GM23338 (cell line): ENCODE results near the gene CPSF7. TPM values are rescaled to one million over a fixed set of nuclear protein-coding genes. Genes with fewer than 3 reads are reported as not detected.
A peak's percentile ranks its signal among the peaks of the same experiment; 100 is the strongest.

Source experiments
- ATAC-seq: fragments of 200-7000 bp; cut with Tn5 transposase; 3 replicates; pipeline ENCODE4 v1.9.1; 2020
- DNase-seq: peaks from one replicate; pipeline ENCODE4 v3.0.0-alpha.2; 2015; ENCODE audit warnings: low spot score
- H2AFZ ChIP-seq: fragments of 200-600 bp; sonication (generic); 2 replicates; pipeline ENCODE4 v1.8.0; 2016; ENCODE audit warnings: antibody characterized with exemption, mild to moderate bottlenecking, moderate library complexity
- H3F3A ChIP-seq: fragments of 200-600 bp; sonication (generic); replicated peaks from 2 replicates; pipeline ENCODE4 v1.8.0; 2017; ENCODE audit warnings: antibody characterized with exemption, mixed run types, low read depth
- H3K27ac ChIP-seq: fragments of 200-600 bp; sonication (generic); 2 replicates; pipeline ENCODE4 v1.6.1; 2016; ENCODE audit warnings: low read depth
- H3K27me3 ChIP-seq: fragments of 200-600 bp; sonication (generic); 2 replicates; pipeline ENCODE4 v1.8.0; 2016; ENCODE audit warnings: mild to moderate bottlenecking, mixed run types, moderate library complexity; ENCODE audit not compliant: insufficient read depth
- H3K36me3 ChIP-seq: fragments of 200-600 bp; sonication (generic); 2 replicates; pipeline ENCODE4 v1.8.0; 2016; ENCODE audit warnings: mild to moderate bottlenecking; ENCODE audit not compliant: insufficient read depth
- H3K4me1 ChIP-seq: fragments of 200-600 bp; sonication (generic); 2 replicates; pipeline ENCODE4 v1.8.0; 2016; ENCODE audit warnings: mild to moderate bottlenecking, moderate library complexity; ENCODE audit not compliant: insufficient read depth
- H3K4me2 ChIP-seq: fragments of 200-600 bp; sonication (generic); 2 replicates; pipeline ENCODE4 v1.7.1; 2017; ENCODE audit warnings: mixed run types
- H3K4me3 ChIP-seq: fragments of 200-600 bp; sonication (generic); 2 replicates; pipeline ENCODE4 v1.6.1; 2016; ENCODE audit warnings: mixed run types
- H3K79me2 ChIP-seq: fragments of 200-600 bp; sonication (generic); replicated peaks from 2 replicates; pipeline ENCODE4 v1.8.0; 2017; ENCODE audit warnings: mild to moderate bottlenecking; ENCODE audit not compliant: insufficient read depth
- H3K9me2 ChIP-seq: fragments of 200-600 bp; sonication (generic); 2 replicates; pipeline ENCODE4 v1.8.0; 2017; ENCODE audit not compliant: insufficient read depth
- H4K20me1 ChIP-seq: fragments of 200-600 bp; sonication (generic); replicated peaks from 2 replicates; pipeline ENCODE4 v1.8.0; 2017; ENCODE audit warnings: mild to moderate bottlenecking; ENCODE audit not compliant: insufficient read depth
- H3K27ac Mint-ChIP-seq: 2 replicates; pipeline ENCODE4 v1.8.0; 2020; ENCODE audit warnings: inconsistent platforms, mild to moderate bottlenecking, moderate library complexity, mixed read lengths
- H3K27me3 Mint-ChIP-seq: 3 replicates; pipeline ENCODE4 v1.8.0; 2022; ENCODE audit warnings: low read depth, mild to moderate bottlenecking, moderate library complexity, mixed read lengths, inconsistent platforms; ENCODE audit not compliant: insufficient read depth, poor library complexity
- H3K36me3 Mint-ChIP-seq: 3 replicates; pipeline ENCODE4 v1.8.0; 2021; ENCODE audit warnings: low read depth, mild to moderate bottlenecking, inconsistent platforms, moderate library complexity, mixed read lengths
- H3K4me1 Mint-ChIP-seq: 3 replicates; pipeline ENCODE4 v1.8.0; 2020; ENCODE audit warnings: mild to moderate bottlenecking, inconsistent platforms, mixed read lengths
- H3K4me3 Mint-ChIP-seq: 3 replicates; pipeline ENCODE4 v1.8.0; 2021; ENCODE audit warnings: moderate library complexity, mild to moderate bottlenecking, inconsistent platforms, mixed read lengths
- H3K9me3 Mint-ChIP-seq: 3 replicates; pipeline ENCODE4 v1.8.0; 2020; ENCODE audit warnings: moderate library complexity, mild to moderate bottlenecking, inconsistent platforms, mixed read lengths
- CREB1 ChIP-seq: fragments of 250-450 bp; sonication (Bioruptor Pico); IDR thresholded peaks from 2 replicates; pipeline ENCODE4 v1.5.0; 2020; ENCODE audit warnings: low read depth, mild to moderate bottlenecking, moderate library complexity
- CTCF ChIP-seq, 2 experiments: fragments of 200-600 bp in 1 of 2; sonication (generic) in 1 of 2; conservative IDR thresholded peaks; 2 replicates each; pipeline versions ENCODE4 v1.5.1 to v1.6.1; 2016 to 2017; ENCODE audit warnings: antibody characterized with exemption in 2 of 2, low read depth in 2 of 2, mild to moderate bottlenecking in 2 of 2, moderate library complexity in 1 of 2
- ETS1 ChIP-seq: IDR thresholded peaks from 2 replicates; pipeline ENCODE4 v1.6.1; 2016; ENCODE audit warnings: antibody characterized with exemption
- EZH2 ChIP-seq: fragments of 200-600 bp; sonication (generic); IDR thresholded peaks from one replicate; pipeline ENCODE4 v1.8.0; 2017; ENCODE audit warnings: antibody characterized with exemption, mild to moderate bottlenecking, low read depth; ENCODE audit not compliant: unreplicated experiment
- JUNB ChIP-seq: IDR thresholded peaks from one replicate; pipeline ENCODE4 v1.6.1; 2016; ENCODE audit warnings: antibody characterized with exemption; ENCODE audit not compliant: unreplicated experiment
- NANOG ChIP-seq: IDR thresholded peaks from 2 replicates; pipeline ENCODE4 v1.6.1; 2016; ENCODE audit warnings: antibody characterized with exemption, borderline replicate concordance
- ZNF114 ChIP-seq: fragments of 250-450 bp; sonication (Bioruptor Pico); IDR thresholded peaks from 2 replicates; pipeline ENCODE4 v1.5.0; 2020; ENCODE audit warnings: mild to moderate bottlenecking, moderate library complexity
- ZNF331 ChIP-seq: fragments of 250-450 bp; sonication (Bioruptor Pico); IDR thresholded peaks from 2 replicates; pipeline ENCODE4 v1.5.0; 2020; ENCODE audit warnings: low read depth, mild to moderate bottlenecking, moderate library complexity
- polyA plus RNA-seq: library from polyadenylated mRNA; unstranded; fragments of >200 nt; fragmentation: Nextera tagmentation; extraction: Ambion mirVana; gene quantifications from 2 replicates; pipeline ENCODE4 v1.2.1, GENCODE V29; 2016
- total RNA-seq: library from RNA; depleted of rRNA; stranded (reverse); fragments of >200 nt; shearing (Covaris generic); gene quantifications from 2 replicates; pipeline ENCODE4 v1.2.3, GENCODE V29; 2014
- TF ChIP-seq, protein P1 (sequence below): IDR thresholded peaks from one replicate; pipeline ENCODE4 v1.6.1; 2018; ENCODE audit warnings: antibody characterized with exemption; ENCODE audit not compliant: unreplicated experiment

CPSF7 gene
- total and polyA plus RNA-seq, 2 experiments from 2014 or later: 27.4 to 60.6 TPM

DNA sequence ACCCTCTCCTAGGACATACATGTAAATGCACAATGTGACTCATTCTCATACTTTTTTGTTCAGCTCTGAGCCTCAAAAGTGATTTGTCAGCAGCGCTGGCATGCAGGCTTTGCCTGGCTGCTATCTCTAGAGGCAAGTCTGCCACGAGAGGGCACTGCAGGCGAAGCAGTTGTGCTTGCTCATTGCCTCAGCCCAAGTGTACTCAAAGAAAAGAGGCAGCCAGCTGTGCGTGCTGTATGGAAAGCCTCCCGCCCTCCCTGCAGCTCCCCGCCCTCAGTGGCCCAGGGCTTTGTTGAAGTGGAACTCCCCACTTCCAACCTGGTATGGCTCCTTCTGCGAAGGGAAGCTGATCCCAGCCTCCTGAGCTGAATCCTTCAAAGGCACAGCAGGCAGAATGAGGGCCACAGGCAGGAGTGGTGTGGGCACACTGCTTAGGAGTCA is 16.5 kb upstream of the CPSF7 start:
- Mint-ChIP-seq H3K36me3 (peaks cover 49% of the 10 kb centered on the region), H3K27me3 (peaks cover 2% of the 10 kb centered on the region), H3K27ac (peak overlapping the region; percentile 93), H3K9me3 (no peaks in the 10 kb centered on the region; the same call in 2 of the 3 replicates), H3K4me1 (peaks cover 7% of the 10 kb centered on the region), H3K4me3 (no peak overlapping the region)
- Histone ChIP-seq H3K79me2 (peaks cover 39% of the 10 kb centered on the region), H3K4me2 (no peak overlapping the region), H3K4me1 (no peaks in the 10 kb centered on the region; the same call in 1 of the 2 replicates), H3F3A (peaks cover 20% of the 10 kb centered on the region; the same call in 1 of the 2 replicates), H3K36me3 (peaks cover 22% of the 10 kb centered on the region), H3K4me3 (no peak overlapping the region), H3K9me2 (no peaks in the 10 kb centered on the region), H3K27me3 (no peaks in the 10 kb centered on the region), H2AFZ (no peak overlapping the region), H4K20me1 (peaks cover 40% of the 10 kb centered on the region), H3K27ac (peak overlapping the region; percentile 81)
- peak; percentile 95 for DNase-seq
- peak; percentile 74 to 91 for TF ChIP-seq CTCF (conservative IDR thresholded peaks at IDR 0.05; ENCODE audit: low read depth in 2 of 2)
- no peak for TF ChIP-seq ZNF331 (CRISPR knock-in tag)
- no peak for TF ChIP-seq CREB1 (CRISPR knock-in tag)
- peak; percentile 97 for ATAC-seq

GRCh38 chr11:61445516-61445915 is 15.7 kb upstream of the CPSF7 start:
- H3F3A ChIP-seq: peaks cover 18% of the 10 kb centered on the region; the same call in 1 of the 2 replicates
- no peak for ATAC-seq
- H3K79me2 ChIP-seq: peaks cover 46% of the 10 kb centered on the region
- H3K4me3 ChIP-seq: no peak overlapping the region
- peaks cover 7% of the 10 kb centered on the region for H3K4me1 Mint-ChIP-seq
- H3K36me3 Mint-ChIP-seq: peaks cover 49% of the 10 kb centered on the region
- no peak for DNase-seq
- H3K4me3 Mint-ChIP-seq: no peak overlapping the region
- H3K27ac Mint-ChIP-seq: peak overlapping the region; percentile 81
- no peaks in the 10 kb centered on the region; the same call in 1 of the 2 replicates for H3K4me1 ChIP-seq
- H3K4me2 ChIP-seq: no peak overlapping the region
- no peak overlapping the region for H2AFZ ChIP-seq
- H3K27ac ChIP-seq: peak overlapping the region; percentile 81
- no peaks in the 10 kb centered on the region; the same call in 2 of the 3 replicates for H3K9me3 Mint-ChIP-seq
- no peaks in the 10 kb centered on the region for H3K9me2 ChIP-seq
- no peaks in the 10 kb centered on the region for H3K27me3 ChIP-seq
- H3K27me3 Mint-ChIP-seq: peaks cover 2% of the 10 kb centered on the region
- H4K20me1 ChIP-seq: peaks cover 47% of the 10 kb centered on the region
- H3K36me3 ChIP-seq: peaks cover 22% of the 10 kb centered on the region
- TF ChIP-seq, protein P1, sequence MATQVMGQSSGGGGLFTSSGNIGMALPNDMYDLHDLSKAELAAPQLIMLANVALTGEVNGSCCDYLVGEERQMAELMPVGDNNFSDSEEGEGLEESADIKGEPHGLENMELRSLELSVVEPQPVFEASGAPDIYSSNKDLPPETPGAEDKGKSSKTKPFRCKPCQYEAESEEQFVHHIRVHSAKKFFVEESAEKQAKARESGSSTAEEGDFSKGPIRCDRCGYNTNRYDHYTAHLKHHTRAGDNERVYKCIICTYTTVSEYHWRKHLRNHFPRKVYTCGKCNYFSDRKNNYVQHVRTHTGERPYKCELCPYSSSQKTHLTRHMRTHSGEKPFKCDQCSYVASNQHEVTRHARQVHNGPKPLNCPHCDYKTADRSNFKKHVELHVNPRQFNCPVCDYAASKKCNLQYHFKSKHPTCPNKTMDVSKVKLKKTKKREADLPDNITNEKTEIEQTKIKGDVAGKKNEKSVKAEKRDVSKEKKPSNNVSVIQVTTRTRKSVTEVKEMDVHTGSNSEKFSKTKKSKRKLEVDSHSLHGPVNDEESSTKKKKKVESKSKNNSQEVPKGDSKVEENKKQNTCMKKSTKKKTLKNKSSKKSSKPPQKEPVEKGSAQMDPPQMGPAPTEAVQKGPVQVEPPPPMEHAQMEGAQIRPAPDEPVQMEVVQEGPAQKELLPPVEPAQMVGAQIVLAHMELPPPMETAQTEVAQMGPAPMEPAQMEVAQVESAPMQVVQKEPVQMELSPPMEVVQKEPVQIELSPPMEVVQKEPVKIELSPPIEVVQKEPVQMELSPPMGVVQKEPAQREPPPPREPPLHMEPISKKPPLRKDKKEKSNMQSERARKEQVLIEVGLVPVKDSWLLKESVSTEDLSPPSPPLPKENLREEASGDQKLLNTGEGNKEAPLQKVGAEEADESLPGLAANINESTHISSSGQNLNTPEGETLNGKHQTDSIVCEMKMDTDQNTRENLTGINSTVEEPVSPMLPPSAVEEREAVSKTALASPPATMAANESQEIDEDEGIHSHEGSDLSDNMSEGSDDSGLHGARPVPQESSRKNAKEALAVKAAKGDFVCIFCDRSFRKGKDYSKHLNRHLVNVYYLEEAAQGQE: no peak
- TF ChIP-seq EZH2 (no peak), ZNF114 (CRISPR knock-in tag) (no peak), NANOG (no peak), JUNB (no peak), ZNF331 (CRISPR knock-in tag) (no peak), CTCF (conservative IDR thresholded peaks at IDR 0.05; ENCODE audit: low read depth in 2 of 2) (no peak), ETS1 (no peak)
